ENCODE measurements around the gene HES7. TPM values are rescaled to one million over a fixed set of nuclear protein-coding genes. Genes with fewer than 3 reads are reported as not detected.

Gene HES7
- total RNA-seq, 4 donors from 2014 or later: 1.4 TPM; not detected in 3

- 95% methylated on average over 6 of the region's 6 CpGs for WGBS
- Histone ChIP-seq H3K9me3 (no peaks in the 10 kb centered on the region), H3K4me3 (no peak overlapping the region), H3K27ac (replicated peaks in 1 of 4) (peak overlapping the region in 1 of 4 donors; percentile 35), H3K4me1 (peaks cover 24 to 27% (median 25%) of the 10 kb centered on the region in 4 donors), H3K27me3 (no peaks in the 10 kb centered on the region), H3K36me3 (peaks cover 0 to 2% (median 0%) of the 10 kb centered on the region in 4 donors)
- no peak for TF ChIP-seq EP300 (IDR thresholded peaks at IDR 0.05)
- TF ChIP-seq POLR2AphosphoS5 (IDR thresholded peaks at IDR 0.05): no peak
- TF ChIP-seq, protein P1, sequence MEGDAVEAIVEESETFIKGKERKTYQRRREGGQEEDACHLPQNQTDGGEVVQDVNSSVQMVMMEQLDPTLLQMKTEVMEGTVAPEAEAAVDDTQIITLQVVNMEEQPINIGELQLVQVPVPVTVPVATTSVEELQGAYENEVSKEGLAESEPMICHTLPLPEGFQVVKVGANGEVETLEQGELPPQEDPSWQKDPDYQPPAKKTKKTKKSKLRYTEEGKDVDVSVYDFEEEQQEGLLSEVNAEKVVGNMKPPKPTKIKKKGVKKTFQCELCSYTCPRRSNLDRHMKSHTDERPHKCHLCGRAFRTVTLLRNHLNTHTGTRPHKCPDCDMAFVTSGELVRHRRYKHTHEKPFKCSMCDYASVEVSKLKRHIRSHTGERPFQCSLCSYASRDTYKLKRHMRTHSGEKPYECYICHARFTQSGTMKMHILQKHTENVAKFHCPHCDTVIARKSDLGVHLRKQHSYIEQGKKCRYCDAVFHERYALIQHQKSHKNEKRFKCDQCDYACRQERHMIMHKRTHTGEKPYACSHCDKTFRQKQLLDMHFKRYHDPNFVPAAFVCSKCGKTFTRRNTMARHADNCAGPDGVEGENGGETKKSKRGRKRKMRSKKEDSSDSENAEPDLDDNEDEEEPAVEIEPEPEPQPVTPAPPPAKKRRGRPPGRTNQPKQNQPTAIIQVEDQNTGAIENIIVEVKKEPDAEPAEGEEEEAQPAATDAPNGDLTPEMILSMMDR (IDR thresholded peaks at IDR 0.05): no peak
- no peak for TF ChIP-seq POLR2A (IDR thresholded peaks at IDR 0.05; ENCODE audit: low read depth)
- no peak for DNase-seq (ENCODE audit: extremely low spot score)
- intact Hi-C loops (cut with DNase I): no loop called here
Measured at GRCh38 chr17:8166731-8167130, 42.8 kb upstream of the HES7 start.

- no peak overlapping the region for H3K4me3 ChIP-seq
- intact Hi-C loops (cut with DNase I): no loop called here
- H3K9me3 ChIP-seq: no peaks in the 10 kb centered on the region
- 75% methylated on average over 6 of the region's 6 CpGs for WGBS
- peak overlapping the region; percentile 100 for H3K27ac ChIP-seq (replicated peaks in 1 of 4)
- TF ChIP-seq POLR2A (IDR thresholded peaks at IDR 0.05; ENCODE audit: low read depth) (no peak), EP300 (IDR thresholded peaks at IDR 0.05) (no peak), POLR2AphosphoS5 (IDR thresholded peaks at IDR 0.05) (no peak)
- TF ChIP-seq, protein P1 (IDR thresholded peaks at IDR 0.05): no peak
- no peak for DNase-seq (ENCODE audit: extremely low spot score)
- H3K4me1 ChIP-seq: peaks cover 37 to 47% (median 44%) of the 10 kb centered on the region in 4 donors
- no peaks in the 10 kb centered on the region for H3K27me3 ChIP-seq
- H3K36me3 ChIP-seq: peaks cover 9 to 21% (median 15%) of the 10 kb centered on the region in 4 donors
Measured at GRCh38 chr17:8164815-8165131, 40.9 kb upstream of the HES7 start.

DNA sequence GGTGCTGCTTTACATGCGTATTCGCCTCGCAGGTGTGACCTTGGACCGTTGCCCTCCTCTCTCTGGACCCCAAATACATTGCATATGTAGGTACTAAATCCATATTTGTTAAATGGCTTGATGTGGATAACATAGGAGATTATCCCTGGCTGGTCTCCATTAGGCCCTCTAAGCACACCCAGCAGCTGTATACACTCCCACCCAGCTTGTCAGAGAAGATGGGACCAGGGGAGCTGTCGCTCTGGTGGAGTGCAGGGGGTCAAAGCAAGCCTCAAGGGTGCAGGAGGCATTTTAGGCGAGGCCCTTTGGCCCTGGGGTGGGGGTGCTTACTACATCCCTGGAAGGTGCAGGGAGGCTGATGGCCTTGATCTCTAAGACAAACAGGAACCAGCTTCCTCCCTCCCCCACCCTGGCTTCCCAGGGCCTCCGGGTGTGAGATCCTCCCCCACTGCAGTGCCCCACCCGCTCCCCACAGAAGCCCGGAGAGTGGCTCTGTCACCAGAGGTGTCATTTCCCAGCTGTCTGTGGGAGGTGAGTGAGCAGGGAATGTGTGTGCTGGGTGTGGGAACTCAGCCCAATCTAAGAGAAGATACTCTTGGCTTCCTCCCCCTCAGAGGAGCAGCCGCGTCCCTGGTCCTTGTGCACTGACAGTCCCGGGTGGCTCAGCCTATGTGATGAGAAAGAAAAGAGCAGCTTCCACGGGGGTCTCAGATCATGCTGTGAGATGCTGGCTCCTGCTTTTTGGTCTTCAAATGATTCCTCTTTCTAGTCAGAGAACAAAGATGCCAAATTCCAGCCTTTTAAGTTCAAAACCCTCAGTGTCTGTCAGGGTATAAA lies 40.3 kb upstream of the HES7 start:
- WGBS: 29% methylated on average over 11 of the region's 13 CpGs
- Histone ChIP-seq H3K9me3 (no peaks in the 10 kb centered on the region), H3K27ac (replicated peaks in 1 of 4) (peak overlapping the region; percentile 100), H3K36me3 (peaks cover 9 to 27% (median 21%) of the 10 kb centered on the region in 4 donors), H3K4me3 (peak overlapping the region in 1 of 4 donors; percentile 7), H3K4me1 (peaks cover 37 to 53% (median 50%) of the 10 kb centered on the region in 4 donors), H3K27me3 (no peaks in the 10 kb centered on the region)
- no peak for DNase-seq (ENCODE audit: extremely low spot score)
- TF ChIP-seq, protein P1 (IDR thresholded peaks at IDR 0.05): no peak
- peak in 1 of 2 donors; percentile 76 for TF ChIP-seq POLR2AphosphoS5 (IDR thresholded peaks at IDR 0.05)
- no peak for TF ChIP-seq EP300 (IDR thresholded peaks at IDR 0.05)
- intact Hi-C loops (cut with DNase I): no loop called here

- peak overlapping the region; percentile 94 to 100 (median 100) for H3K4me3 ChIP-seq
- intact Hi-C loops (cut with DNase I): no loop called here
- TF ChIP-seq POLR2AphosphoS5 (IDR thresholded peaks at IDR 0.05) (no peak), POLR2A (IDR thresholded peaks at IDR 0.05; ENCODE audit: low read depth) (no peak), EP300 (IDR thresholded peaks at IDR 0.05) (no peak)
- TF ChIP-seq, protein P1 (IDR thresholded peaks at IDR 0.05): no peak
- H3K27me3 ChIP-seq: no peaks in the 10 kb centered on the region
- peak overlapping the region; percentile 100 for H3K27ac ChIP-seq (replicated peaks in 1 of 4)
- peaks cover 9 to 27% (median 23%) of the 10 kb centered on the region in 4 donors for H3K36me3 ChIP-seq
- WGBS: 14% methylated on average over 21 of the region's 55 CpGs
- no peak for DNase-seq (ENCODE audit: extremely low spot score)
- no peaks in the 10 kb centered on the region for H3K9me3 ChIP-seq
- H3K4me1 ChIP-seq: peaks cover 40 to 62% (median 59%) of the 10 kb centered on the region in 4 donors
Measured at GRCh38 chr17:8162997-8163977, 39.4 kb upstream of the HES7 start.

Measured in esophagus muscularis mucosa (tissue), 4 donors.